Measurements from ENCODE around the gene UBL3.

UBL3 gene

GRCh38 chr13:29893438-29893837 is 43.0 kb upstream of the UBL3 start:
- no peak overlapping the region for H3K4me3 ChIP-seq (ENCODE audit: low read depth, low read length)
- no peaks in the 10 kb centered on the region for H3K9me3 ChIP-seq (ENCODE audit: control insufficient read depth, insufficient read depth, low read depth, low read length)
- TF ChIP-seq ZNF677 (tag by site-specific recombination; IDR thresholded peaks at IDR 0.05) (no peak), ZNF169 (tag by site-specific recombination; IDR thresholded peaks at IDR 0.05) (no peak), ZNF366 (tag by site-specific recombination; conservative IDR thresholded peaks at IDR 0.05) (no peak), ZNF433 (tag by site-specific recombination; IDR thresholded peaks at IDR 0.05; ENCODE audit: low read depth) (no peak), ZNF10 (tag by site-specific recombination; IDR thresholded peaks at IDR 0.05) (no peak), FEZF1 (tag by site-specific recombination; IDR thresholded peaks at IDR 0.05) (no peak), ZNF416 (tag by site-specific recombination; IDR thresholded peaks at IDR 0.05) (no peak), ZNF211 (tag by site-specific recombination; IDR thresholded peaks at IDR 0.05; ENCODE audit: low read depth) (no peak), TRIM28 (IDR thresholded peaks at IDR 0.05; ENCODE audit: borderline replicate concordance, low read length) (no peak), ZNF626 (tag by site-specific recombination; IDR thresholded peaks at IDR 0.05) (no peak), ZNF148 (tag by site-specific recombination; IDR thresholded peaks at IDR 0.05; ENCODE audit: borderline replicate concordance) (no peak), ZNF174 (tag by site-specific recombination; IDR thresholded peaks at IDR 0.05) (no peak), ZNF777 (tag by site-specific recombination; IDR thresholded peaks at IDR 0.05; ENCODE audit: borderline replicate concordance) (no peak), ZNF514 (tag by site-specific recombination; IDR thresholded peaks at IDR 0.05) (no peak), ZNF398 (tag by site-specific recombination; IDR thresholded peaks at IDR 0.05) (no peak), ZNF621 (tag by site-specific recombination; IDR thresholded peaks at IDR 0.05) (no peak)
- peaks cover 6% of the 10 kb centered on the region; the same call in 1 of the 2 replicates for H3K4me1 ChIP-seq (ENCODE audit: control insufficient read depth, insufficient read depth, low read length)
- no peak overlapping the region for H3K27ac ChIP-seq (ENCODE audit: extremely low read depth, low read depth, low read length)
- POLR2A ChIA-PET: no interaction called here
- CTCF ChIA-PET: no interaction called here
- no peaks in the 10 kb centered on the region for H3K36me3 ChIP-seq (ENCODE audit: control insufficient read depth in 2 of 2, insufficient read depth in 1 of 2, low read length in 2 of 2)

- CTCF ChIA-PET: interaction anchor here (1.4 kb wide), 1 partner anchor 32 kb away, joined by 5 read pairs; no protein-coding TSS in a partner anchor
- POLR2A ChIA-PET: no interaction called here
- peaks cover under 1% of the 10 kb centered on the region; the same call in 1 of the 2 replicates for H3K4me1 ChIP-seq (ENCODE audit: control insufficient read depth, insufficient read depth, low read length)
- no peak overlapping the region for H3K27ac ChIP-seq (ENCODE audit: extremely low read depth, low read depth, low read length)
- no peaks in the 10 kb centered on the region for H3K36me3 ChIP-seq (ENCODE audit: control insufficient read depth in 2 of 2, insufficient read depth in 1 of 2, low read length in 2 of 2)
- no peak overlapping the region for H3K4me3 ChIP-seq (ENCODE audit: low read depth, low read length)
- no peaks in the 10 kb centered on the region for H3K9me3 ChIP-seq (ENCODE audit: control insufficient read depth, insufficient read depth, low read depth, low read length)
- TF ChIP-seq ZNF621 (tag by site-specific recombination; IDR thresholded peaks at IDR 0.05): no peak
- no peak for TF ChIP-seq PBX3 (CRISPR knock-in tag; IDR thresholded peaks at IDR 0.05)
- no peak for TF ChIP-seq ZBTB10 (tag by site-specific recombination; IDR thresholded peaks at IDR 0.05)
- no peak for TF ChIP-seq ZNF518A (tag by site-specific recombination; conservative IDR thresholded peaks at IDR 0.05; ENCODE audit: low read depth)
- TF ChIP-seq ZNF76 (tag by site-specific recombination; IDR thresholded peaks at IDR 0.05; ENCODE audit: borderline replicate concordance, low read depth): no peak
- TF ChIP-seq ZNF24 (tag by site-specific recombination; IDR thresholded peaks at IDR 0.05): no peak
- TF ChIP-seq ZNF274 (IDR thresholded peaks at IDR 0.05; ENCODE audit: low read length): no peak
- TF ChIP-seq ZNF274 (tag by site-specific recombination; IDR thresholded peaks at IDR 0.05; ENCODE audit: borderline replicate concordance): no peak
Measured at GRCh38 chr13:29892151-29892550, 41.7 kb upstream of the UBL3 start.
